ENCODE measurements around the gene PPHLN1.

DNA sequence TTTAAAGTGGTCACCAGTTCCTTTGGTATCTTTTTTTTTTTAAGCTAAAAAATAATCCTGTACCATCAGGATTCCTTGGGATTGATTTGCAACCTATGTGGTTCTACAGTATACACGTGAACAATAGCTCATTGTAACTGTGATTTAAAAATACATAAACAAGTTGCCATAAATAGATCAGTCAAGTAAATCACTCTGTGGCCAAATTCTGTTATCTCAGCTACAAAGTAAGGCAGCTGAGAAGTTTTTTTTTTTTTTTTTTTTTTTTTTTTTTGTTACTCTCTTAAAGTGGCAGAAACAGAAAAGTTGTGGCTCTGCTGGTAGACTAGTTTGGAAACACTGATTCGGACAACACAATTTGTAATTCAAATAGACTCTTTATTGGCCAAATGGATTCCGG is 159.0 kb downstream of the PPHLN1 start:
- TF ChIP-seq CTCF (IDR thresholded peaks at IDR 0.05): no peak
- TF ChIP-seq POLR2A (IDR thresholded peaks at IDR 0.05): no peak
